Anterior cingulate cortex (tissue), 58 donors: ENCODE measurements around the gene IL12RB1.
"Not testable (repeated sequence)": the region's sequence is repeated elsewhere in the genome, so short reads cannot be mapped to it uniquely, and the experiment has no call there.

Source experiments
- DNase-seq, 58 donors: peaks; one replicate each; lab custom pipeline; 2025; lab: John Stamatoyannopoulos, UW

The IL12RB1 gene

GRCh38 chr19:18053576-18054219 is 33.0 kb downstream of the IL12RB1 start:
- no peak for DNase-seq

DNA sequence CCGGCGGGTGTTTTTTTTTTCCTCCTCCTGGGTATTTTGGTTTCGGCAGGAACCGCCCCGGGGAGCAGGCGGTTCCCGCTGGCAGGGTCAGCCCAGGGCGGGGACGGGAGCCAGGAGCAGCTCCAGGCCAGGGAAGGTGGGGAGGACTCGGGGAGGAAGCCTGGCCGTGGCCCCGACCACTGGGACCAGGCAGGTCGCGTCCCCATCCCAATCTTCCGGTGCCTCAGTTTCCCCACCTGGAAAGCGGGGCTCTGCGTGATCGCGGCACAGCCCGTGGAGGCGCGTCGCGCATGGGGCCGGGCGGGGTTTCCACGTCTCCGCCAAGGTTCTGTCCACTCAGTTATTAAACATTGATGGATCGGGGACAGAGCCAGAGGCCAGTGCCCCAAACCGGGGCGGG is 34.8 kb downstream of the IL12RB1 start:
- no peak for DNase-seq

DNA sequence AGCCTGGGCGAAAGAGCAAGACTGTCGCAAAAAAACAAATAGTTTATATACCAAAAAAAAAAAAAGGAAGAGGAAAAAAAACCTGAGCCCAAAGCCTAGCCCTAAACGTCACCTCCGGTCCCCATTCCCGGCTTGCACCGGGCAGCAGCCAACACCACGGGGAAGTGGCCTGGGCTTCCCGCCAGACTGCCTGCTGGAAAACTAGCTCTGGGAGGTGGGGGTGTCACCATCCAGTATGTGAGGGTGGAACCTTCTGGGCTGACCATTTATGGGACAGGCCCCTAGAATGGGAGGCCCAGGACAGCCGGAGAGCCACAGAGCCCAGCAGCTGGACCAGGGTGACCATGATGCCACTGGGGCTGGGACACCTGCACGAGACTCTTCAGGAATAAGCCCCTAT is 37.3 kb downstream of the IL12RB1 start:
- DNase-seq: peak in 53 of 58 donors; percentile 5 to 86 (median 53)

GRCh38 chr19:18046059-18046718 is 40.5 kb downstream of the IL12RB1 start:
- DNase-seq: peak in 1 of 58 donors; percentile 8

DNA sequence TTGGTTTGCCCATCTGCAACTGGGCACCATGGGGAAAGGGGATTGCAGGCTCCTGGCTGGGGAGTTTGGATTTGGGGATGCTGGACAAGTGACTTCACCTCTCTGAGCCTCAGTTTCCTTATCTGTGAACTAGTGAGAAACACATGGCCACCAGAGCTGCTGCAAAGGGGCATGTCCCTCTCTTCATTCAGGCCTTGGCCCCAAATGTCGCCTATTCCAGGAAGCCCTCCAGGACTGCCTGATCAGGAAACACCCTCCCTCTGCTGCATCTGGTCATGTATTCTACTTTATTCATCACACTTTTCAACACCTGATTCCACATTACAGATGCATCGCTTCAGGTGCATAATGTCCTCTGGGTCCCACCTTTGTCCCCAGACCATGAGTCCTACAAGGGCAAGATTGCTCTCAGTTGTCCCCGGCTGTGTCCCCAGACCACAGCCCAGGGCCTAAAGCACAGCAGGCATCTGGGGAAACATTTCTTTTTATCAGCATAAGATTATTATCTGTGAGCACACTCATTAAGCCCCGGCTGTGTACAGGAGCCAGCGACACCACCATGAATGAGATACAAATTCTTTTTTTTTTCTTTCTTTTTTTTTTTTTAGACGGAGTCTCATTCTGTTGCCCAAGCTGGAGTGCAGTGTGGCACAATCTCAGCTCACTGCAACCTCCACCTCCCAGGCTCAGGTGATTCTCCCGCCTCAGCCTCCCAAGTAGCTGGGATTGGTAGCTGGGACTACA is 41.3 kb downstream of the IL12RB1 start:
- no peak for DNase-seq

GRCh38 chr19:18044825-18045304 is 41.9 kb downstream of the IL12RB1 start:
- DNase-seq: peak in 46 of 58 donors; percentile 8 to 65 (median 39)

DNA sequence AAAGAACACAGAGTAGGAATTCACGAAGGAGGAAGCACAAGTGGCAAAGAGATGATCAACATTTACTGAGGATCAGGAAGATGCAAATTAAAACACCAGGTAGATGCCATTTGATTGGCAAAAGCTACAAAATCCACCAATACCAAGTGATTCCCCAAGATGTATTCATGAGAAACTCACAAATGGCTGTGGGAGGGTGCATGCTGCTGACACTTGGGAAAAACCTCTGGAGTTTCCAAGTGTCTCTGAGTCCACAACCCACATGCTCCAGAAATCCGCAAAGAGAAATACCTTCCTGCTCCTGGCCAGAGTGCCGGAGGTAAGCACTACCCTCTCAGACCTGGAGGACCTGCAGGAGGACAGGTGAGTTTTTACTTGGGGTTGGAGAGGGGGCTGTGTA is 43.1 kb downstream of the IL12RB1 start:
- DNase-seq: no peak

DNA sequence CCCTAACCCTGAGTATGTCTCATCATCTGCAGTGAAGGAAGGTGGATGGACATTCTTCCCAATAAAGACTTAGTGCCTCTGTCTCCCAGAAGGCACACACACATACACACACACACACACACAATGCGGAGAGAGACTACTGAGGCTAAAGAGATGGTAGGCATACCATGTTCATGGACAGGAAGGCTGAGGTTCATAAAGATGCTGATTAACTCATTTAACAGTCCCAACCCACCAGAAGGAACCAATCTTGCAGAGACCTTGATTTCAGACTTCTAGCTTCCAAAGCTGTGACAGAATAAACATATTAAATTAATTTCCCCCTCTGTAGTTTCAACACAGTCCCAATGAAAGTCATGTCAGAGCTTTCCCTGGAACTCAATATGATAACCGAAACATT is 45.7 kb downstream of the IL12RB1 start:
- DNase-seq: no peak

DNA sequence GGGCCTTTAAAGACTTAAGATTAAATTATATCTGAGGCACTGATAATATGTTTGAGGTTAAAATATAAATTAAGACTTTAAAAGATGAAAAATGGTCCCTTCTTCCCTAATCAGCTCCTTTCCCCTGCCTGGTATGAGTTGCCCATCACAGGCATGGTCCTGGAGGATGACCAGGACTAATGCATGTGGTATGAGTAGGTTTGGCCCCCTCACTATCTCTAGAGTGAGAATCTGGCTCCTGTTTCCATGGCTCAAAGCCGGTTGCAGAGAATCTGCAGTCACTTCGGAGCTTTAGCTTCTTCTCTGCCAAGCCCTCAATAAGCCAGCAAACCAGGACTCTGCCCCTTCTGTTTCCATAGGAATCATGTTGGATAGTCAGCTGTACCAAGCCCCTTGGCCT is 54.6 kb downstream of the IL12RB1 start:
- not testable (repeated sequence) for DNase-seq

GRCh38 chr19:18031401-18031800 is 55.3 kb downstream of the IL12RB1 start:
- DNase-seq: not testable (repeated sequence)

- peak in 20 of 58 donors; percentile 4 to 97 (median 40) for DNase-seq
These were observed 57.0 kb downstream of the IL12RB1 start for GRCh38 chr19:18029617-18030338.

- no peak for DNase-seq
These were observed 59.6 kb downstream of the IL12RB1 start for GRCh38 chr19:18027151-18027550.

GRCh38 chr19:18023622-18024251 is 63.0 kb downstream of the IL12RB1 start:
- DNase-seq: peak in 41 of 58 donors; percentile 5 to 69 (median 32)

DNA sequence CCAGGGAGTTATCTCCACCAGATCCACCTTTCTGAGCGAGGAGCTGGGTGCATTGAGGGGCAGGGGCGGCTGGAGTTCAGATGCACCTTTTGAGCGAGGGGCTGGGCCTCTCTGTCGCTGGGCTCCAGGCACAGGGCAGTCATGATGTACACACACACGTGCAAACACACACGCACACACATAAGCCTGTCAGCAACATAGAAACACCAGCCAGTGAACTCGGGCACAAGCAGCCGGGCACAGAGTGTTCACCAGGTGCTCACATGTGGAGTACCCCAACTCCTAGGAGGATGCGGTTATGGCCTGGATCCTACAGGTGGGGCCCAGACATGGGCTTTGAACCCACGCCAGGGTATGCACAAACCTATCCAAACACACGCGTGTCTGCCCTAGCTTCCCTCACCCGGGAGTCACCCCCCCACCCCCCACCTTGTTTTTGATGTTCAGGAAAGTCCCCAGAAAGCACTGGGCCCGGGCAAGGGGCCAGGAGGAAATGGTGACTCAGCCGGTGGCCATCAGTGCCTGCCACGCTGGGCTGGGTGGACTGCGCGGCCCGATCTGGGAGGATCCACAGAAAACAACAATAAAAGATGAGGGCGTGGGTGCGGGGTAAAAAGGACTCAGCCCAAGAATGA is 65.5 kb downstream of the IL12RB1 start:
- DNase-seq: peak in 51 of 58 donors; percentile 17 to 95 (median 65)

DNA sequence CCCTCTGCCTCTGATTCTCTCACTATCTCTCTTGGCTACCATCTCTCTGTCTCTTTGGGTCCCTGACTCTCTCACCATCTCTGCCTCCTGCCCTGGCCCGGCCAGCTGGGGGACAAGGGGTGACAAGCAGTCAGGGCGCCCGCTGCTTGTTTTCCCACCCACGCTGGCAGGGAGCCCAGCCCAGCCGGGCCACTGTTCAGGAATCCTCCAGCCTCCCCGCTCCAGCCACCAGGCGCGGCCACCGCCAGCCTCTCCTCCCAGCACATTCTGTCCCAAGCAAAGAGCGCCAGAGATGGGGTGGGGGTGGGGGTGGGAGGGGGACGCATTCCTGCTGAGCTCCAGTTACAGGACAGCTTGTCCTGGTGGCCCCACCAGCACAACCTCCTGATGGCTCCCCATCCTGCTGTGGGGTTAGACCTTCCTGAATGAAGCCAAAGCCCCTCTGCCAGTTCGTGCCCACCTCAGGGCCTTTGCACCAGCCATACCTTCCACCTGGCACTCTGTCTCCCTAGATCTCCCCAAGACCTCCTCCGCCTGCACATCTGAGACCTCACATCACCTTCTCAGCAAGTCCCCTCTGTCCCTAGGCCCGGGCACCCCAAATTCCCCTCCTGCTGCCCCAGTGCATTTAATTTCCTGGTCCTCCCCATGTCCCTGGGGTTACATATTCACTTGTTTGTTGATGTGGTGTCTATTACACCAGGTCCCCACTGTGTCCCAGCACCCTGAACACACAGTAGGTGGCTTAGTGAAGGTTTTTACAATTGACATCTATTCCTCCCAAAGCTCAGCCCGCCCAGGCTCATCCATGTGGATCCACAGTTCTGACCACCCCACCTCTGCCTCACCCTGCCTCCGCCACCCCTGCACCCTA is 66.3 kb downstream of the IL12RB1 start:
- peak in 56 of 58 donors; percentile 17 to 94 (median 78) for DNase-seq

GRCh38 chr19:18017275-18018083 is 69.3 kb downstream of the IL12RB1 start:
- DNase-seq: peak in 3 of 58 donors; percentile 23 to 47 (median 33)

DNA sequence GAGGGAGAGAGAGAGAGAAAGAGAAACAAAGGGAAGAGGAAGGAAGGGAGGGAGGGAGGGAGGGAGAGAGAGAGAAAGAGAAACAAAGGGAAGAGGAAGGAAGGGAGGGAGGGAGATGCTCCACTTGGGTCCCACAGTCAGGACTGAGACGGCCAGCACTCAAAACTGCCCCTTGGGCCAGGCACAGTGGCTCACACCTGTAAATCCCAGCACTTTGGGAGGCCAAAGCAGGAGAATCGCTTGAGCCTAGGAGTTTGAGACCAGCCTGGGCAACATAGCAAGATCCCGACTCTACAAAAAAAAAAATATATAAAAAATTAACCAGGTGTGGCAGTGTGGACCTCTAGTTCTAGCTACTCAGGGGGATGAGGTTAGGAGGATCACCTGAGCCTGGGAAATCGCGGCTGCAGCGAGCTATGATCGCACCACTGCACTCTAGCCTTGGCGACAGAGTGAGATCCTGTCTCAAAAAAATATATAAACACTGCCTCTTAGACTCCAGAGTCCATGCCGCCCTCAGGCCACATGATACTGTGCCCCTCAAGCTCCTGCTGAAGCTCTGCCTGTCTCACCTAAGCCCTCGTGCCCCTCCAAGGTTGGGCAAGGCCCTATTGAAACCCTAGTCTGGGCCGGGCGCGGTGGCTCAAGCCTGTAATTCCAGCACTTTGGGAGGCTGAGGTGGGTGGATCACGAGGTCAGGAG is 70.4 kb downstream of the IL12RB1 start:
- no peak for DNase-seq
